Stimulated activated CD8-positive, alpha-beta memory T cell treated with anti-CD3 and anti-CD28 coated beads, Interleukin-12 subunit alpha, Interleukin-12 subunit beta, amount 100 ng/mL, for 1 hour (primary cell): ENCODE results near the gene FAM13A.

ENCODE experiments used
- DNase-seq: peaks from one replicate; pipeline ENCODE4 v3.0.0-alpha.2; 2020; ENCODE audit warnings: low read depth

The FAM13A gene

DNA sequence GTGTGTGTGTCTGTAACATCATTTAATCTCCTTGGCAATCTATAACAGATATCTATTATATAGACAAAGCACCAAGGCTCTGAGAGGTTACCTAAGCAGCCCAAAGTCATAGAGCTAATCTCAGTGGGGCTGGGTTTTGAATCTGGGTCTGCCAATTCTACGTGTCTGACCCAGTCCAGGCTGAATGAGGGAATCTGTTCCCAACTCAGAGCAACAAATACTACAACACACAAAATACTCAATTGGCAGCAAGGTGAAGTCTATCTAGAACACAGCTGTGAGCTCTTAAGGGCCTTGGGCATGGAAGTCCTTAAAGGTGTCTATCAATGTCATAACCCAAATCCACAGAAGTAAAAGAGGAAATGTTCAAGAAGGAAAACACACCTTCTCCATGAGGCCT lies 311.8 kb downstream of the FAM13A start:
- DNase-seq, result no peak

DNA sequence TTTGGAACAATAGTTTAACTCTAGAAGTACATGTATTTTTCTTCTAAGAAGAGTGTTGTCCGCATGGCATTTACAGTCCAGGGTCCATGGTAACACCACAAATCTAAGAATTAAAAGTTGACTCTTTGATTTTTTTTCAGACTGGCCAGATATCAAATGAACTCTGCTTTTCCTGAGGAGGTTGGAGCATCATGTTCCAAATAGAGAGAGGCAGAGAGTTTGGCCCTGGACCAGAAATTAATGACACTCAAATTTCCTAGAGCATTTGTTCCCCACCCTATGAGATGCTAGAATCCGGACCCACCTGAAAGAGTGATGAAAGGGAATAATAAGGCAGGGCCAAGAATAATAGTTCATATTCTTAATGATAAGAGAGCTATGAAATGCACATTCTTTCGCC lies 312.4 kb downstream of the FAM13A start:
- no peak for DNase-seq

DNA sequence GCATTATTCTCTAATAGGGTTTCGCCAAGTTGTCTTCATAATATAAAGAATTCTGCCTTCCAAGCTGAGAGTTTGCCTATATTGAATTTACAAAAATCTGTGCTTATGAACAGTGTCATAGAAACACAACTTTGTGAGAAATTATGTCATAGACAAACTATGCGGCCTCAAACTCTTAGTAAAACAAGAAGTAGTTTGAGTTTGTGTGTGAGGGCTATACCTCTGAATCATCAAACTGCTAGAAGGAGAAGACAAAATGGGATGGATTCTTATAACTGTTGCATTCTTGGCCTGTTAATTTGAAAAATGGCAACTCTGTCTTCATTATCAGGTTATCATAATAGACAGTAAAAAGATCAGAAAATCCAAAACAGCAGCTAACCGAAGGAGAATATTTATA lies 313.3 kb downstream of the FAM13A start:
- DNase-seq, result no peak

DNA sequence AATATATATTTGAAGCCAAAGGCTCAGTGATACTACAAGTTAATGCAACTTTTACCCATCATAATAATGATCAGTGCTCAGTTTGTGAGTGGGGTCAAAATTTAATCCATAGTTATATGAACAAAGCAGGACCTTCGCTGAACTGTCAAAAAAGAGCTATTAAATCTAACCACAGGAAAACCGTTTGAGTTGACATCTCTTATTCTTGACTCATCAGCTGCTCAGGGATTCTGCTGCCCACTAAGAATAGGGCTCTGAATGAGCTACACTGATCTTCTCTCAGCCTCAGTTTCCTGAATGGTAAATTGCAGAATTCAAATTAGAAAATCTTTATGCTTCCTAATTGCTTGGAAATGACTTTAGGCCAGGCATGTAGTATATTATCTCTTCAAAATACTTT lies 314.4 kb downstream of the FAM13A start:
- no peak for DNase-seq

DNA sequence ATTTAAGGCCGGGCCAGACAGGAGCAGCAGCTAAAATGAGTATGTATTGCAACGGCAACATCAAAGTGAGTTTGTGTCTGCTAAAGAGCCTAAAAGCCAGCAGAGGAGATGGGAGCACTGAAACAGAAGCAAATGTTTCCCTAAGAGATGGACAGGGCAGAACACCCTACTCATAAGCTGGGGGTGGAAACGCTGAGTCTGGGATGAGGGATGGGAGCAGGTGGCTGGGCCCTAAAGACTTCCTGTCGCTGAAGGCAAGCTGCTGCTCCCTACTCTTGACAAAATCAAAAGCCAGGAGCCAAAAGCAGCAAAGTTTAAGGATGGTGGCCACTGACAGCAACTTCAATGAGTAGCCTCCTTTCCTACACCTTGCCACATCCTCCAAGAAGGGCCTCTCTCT lies 318.8 kb downstream of the FAM13A start:
- DNase-seq, result no peak

DNA sequence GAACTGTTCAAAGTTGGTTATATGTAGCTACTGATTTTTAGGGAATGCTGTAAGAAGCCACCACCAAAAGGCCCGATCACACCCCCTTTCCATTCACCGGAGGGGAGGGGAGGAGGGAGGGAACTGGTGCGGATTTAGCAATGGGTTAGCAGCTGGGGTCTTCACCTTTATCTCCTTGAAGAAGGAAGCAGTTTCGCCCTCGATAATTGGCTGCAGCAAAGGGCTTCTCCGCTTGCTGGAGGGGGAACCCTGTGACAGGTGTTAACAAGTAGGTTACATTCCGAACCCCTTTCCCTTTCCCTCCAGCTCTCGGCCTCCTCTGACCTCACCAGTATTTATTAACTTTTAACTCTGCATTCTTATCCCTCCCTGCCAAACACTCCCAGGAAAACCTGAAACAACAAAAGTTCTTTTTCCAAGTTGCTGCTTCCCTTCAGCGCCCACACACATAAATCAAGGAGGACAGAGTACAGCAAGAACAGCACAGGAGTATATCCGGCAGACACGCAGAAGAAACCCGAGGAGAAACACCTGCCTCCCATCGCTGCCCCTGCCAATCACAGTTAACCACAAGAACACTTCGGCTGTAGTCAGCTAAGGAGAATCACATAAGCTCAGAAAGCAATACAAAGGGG lies 319.6 kb downstream of the FAM13A start:
- no peak for DNase-seq

DNA sequence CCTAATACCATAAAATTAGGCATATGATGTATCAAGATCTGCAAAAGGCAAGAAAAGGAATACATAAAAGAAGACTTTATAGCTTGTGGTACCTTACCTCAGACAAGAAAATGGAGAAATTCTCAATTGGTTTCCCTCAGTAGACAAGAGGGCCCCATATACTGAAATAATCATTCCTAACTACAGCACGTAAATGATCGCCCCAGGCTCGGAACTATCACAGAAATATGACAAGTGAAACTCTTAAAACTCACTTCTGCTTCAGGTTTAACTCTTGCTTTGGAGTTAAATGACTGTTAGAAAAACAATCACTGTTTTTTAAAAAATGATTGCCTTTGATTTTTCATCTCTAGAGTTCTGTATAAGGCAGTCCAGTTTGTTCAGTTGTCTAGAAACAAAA lies 320.7 kb downstream of the FAM13A start:
- DNase-seq, result no peak

DNA sequence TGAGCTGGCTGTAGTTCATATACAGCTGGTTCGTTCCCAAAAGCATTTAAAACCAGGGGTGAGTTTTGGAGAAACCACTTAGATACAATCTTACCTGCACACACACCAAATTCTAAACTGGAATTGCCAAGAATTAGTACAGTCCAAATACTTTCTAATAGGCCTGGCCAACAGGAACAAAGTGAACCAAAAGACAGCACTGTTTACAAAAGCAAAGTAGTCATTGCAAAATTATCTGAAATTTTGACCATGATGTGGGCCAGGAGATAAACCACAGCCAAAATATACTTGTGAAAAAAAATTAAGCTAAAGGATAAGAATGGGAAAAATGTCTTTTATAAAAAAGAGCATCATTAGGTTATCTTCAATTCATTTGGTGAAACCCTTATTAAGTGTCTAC lies 321.4 kb downstream of the FAM13A start:
- no peak for DNase-seq

DNA sequence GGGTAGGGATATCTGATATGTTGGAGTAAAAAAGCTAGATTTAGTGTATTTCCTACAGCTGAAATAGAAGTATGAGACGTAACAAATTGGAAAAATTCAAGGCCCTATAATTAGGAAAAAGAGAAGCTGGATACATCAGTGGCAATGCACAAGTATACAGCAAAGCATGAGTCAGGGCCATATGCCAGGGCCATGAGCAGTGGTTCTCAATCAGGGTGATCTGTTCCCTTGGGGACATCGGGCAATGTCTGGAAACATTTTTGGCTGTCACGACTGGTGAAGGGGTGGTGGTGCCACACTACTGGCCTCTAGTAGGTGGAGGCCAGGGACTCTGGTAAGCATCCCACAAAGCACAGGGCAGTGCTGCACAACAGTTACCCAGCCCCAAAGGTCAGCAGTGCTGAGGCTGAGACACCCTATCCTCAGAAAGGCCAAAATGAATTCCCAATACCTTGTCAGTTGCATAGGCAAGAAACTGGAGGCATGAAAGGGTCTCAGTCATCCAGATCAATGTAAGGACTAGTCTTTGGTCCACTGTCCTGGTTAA lies 322.5 kb downstream of the FAM13A start:
- DNase-seq, result no peak

DNA sequence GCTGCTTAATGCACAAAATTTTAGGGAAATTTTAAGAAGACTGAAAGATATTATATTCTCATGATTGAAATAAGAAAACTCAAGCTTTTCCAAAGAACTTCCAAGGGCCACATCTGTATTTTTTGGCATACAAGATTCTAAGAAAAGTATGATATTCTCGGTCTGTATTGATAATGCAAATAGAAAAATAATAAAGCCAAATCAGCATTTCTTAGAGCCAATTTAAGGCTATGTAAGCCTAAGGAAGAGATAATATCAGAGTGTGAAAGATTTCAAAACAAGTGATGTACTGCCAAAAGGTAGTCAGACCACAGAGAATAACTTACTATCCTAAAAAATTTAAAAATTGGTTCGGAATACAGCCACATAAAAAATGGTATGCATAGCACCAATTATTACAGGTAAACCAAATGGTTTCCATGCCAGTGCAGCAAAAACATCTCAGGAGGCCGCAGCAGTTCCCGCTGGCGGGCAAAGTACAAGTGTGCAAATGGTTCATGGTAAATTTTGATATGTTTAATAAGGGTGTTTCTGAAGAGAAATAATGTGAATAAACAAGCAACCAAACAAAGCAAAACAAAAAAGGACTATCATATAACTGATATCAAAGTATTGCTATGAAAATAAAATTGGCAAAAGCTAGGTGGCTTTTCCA lies 324.1 kb downstream of the FAM13A start:
- no peak for DNase-seq

DNA sequence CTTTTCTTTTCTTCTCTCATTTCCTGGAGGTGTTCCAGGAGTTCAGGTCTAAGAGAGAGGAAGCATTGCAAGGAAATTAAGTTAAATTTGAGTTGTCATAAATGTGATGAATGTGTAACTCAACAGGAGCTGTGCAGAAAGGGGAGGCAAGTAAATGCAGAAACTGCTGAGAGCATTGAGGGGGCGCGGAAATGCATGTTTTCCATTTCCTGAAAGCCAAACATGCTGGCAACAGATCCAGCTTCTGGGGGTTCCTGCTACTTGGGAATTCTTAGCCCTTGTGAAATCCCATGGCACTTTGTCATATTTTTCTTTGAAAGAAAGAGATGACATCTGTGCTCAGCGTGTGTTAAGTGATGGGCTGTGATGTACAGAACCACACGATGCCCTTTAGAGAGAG lies 325.6 kb downstream of the FAM13A start:
- DNase-seq, result no peak

DNA sequence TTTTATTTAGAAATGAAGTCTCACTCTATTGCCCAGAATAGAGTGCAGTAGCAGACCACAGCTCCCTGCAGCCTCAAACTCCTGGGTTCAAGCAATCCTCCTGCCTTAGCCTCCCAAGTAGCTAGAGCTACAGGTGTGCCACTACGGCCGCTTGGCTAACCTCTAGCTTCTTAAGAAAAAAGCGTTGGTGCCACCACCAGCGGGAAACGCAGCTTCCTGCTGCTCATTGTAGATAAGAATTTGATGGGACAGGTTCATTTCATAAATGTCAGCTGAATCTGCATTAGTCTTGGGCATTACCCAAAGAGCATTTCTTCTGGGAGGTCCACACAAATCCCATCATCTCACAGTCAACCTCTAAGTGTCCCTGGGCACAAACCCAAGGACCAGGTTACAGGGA lies 326.2 kb downstream of the FAM13A start:
- DNase-seq, result no peak

DNA sequence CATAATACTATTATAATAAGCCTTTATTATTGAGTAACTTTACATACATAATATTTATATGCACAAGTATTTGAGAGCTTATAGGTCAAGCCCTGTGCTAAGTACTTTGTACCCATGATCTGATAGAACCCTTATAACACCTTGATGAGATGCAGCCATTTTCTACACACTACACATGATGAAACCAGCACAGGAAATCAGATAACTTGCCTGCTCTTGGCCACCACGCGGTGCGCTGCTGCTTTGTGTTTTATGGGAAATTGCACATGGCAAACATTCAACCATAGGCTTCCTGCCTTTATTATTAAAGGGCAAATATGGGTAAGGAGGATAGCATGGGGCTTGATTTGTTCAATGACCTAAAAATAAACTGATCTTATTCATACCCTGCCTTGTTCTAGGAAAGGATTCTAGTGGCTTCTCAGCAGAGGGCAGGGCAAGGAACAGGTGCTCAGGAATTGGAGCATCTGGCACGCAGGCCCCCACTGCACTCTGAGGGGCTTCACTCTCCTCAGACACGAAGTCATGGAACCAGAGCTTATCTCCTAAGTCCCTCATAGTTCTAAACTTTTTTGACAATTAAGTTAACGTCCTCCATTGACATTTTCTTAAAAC lies 327.7 kb downstream of the FAM13A start:
- DNase-seq, result no peak

DNA sequence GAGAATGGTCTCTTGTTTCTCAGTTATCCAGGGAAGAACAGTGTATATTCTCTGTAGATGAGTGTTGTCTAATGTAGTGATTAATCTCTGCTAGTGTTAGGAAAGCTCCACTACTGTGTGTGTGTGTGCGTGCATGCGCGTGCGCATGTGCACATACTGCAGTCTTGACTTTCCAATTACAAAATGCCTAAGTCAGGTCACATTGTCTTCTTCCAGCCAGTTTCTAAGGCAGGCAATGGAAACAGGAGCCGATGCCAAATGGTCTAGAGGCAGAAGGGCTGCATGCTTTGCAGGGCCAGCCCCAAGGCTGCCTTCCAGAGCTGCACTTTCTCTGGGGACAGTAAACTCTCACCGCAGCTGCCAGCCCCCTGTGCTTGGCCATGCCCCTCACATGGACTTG lies 328.8 kb downstream of the FAM13A start:
- no peak for DNase-seq

DNA sequence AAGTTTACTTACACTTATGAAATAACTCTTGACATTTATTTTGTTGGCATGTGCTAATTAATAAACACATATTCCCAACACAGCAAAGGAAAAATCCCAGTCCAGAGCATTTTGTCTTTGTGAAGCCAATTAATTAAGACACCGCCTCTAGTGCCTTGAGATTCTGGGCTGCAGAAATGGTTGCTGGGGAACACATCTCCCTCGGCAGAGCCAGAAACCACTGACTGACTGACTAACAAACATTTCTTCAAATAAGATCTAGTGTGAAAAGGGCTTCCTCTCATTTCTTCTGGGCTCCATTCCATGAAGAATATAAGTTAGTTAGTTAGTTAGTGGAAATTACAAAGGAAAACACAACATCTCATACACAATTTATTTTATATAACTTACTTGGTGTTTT lies 331.0 kb downstream of the FAM13A start:
- no peak for DNase-seq

DNA sequence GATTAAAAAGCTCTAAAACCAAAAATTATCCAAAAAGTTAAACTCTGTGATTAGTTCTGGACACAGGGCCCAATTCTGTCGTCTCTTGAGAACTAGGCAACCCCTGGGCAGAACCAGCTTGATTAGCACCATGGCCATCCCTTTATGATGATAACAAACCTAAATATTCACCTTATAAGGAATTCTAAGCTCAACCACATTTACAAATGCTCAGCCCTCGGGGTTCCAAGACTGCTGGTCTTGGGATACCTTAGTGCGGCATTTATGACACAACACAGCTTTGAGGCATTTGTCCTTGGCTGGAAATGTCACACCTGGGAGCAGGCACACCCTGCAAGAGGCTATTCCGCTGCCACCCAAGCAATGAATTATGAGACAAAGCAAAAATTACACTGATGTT lies 331.8 kb downstream of the FAM13A start:
- no peak for DNase-seq

DNA sequence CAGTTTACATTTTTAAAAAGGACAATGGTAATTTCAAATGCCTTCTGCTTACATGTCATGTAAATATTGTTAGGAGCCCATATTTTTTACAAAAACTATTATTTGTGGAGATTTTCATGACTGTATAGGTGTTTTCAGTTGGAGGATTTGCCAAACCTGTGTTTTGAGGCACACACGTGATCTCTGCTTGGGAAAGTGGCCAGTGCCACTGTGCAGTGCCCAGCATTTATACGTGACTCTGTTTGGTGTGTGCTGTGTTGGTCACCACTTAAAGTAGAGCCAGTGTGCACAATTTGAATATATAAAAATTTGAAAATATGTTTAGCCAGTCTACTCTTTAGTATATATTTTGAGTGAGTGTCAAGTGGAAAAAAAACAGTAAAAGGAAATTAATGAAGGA lies 332.6 kb downstream of the FAM13A start:
- no peak for DNase-seq

DNA sequence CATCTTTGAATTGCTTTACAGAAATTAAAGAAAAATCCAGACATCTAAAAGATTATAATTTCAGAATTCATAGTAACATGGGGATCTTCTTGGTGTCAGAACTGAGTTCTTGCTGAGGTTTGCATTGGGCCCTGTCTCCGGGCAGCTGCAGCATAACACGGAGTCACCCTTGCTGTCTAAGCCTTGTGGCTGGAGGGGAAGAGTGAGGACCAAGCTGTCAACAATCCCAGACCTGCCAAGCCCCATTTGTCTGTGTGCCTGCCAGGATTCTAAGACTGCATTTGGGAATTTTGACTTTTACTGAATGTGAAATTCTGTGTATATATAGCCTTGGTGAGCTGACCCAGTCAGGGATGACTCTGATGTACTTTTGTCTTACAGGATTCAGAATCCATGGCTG lies 334.2 kb downstream of the FAM13A start:
- DNase-seq, result no peak

DNA sequence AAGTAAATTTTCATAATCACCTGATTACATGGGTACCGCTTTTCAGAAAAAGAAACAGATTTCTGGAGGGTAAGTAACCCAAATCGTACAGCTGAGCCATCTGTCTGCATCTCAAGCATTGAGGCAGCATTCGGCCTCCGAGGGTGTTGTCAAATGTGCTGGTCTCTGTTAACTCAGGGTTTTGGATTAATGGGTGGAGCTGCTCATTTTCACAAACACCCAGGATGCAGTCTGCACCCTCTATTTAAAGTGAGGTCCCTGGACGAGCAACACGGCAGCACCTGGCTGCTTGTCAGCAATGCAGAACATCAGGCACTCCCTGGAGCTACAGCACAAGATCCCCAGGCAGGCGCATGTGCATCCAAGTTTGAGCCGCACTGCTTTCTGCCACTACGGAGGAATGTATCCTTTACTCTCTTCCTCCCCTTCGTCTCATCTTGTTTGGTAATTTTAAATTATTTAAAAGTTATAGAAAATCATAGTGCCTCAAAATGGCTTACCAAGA lies 334.7 kb downstream of the FAM13A start:
- no peak for DNase-seq

DNA sequence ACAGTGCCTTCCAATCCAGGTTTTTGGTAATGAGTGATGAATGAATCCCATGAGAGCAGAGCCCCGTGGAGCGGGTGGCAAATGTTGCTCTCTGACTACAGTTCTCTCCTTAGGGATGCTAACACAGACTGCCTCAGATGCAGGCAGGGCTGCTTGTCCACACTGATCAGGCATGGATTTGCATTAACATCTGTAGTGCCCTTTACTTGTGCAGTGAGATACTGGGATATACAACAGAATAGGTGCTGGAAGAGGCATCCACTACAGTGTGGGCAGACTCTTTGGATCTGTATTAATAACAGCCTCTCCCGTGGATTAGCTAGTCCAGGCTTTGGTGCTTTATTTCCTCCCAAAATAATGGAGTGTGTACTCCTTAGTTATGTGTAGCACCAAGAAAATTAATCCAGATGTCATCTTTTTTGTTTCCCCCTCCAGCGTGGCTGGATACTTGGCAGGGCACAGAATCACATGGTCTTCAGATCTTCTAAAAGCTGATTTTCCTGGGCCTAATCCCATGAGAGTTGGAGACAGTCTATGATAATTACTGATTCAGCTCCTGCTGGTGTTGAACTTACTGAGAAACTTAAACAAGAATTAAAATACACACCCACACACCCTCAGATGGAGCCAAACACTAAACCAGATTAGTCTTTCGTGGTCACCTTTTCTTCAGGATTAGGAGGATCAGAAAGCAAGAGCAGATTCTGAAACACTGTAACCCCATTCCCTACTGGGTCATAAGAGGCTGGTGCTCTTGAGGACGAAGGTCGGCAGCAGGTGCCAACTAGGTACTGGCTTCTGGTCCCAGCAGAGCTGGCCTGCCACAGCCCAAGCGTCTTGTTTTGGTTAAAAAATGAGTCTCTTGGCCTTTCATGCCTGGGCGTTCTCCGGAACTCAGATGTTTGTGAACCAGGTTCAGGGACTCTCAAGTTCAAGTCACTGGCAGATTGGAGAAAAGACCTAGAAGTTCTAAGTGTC lies 336.2 kb downstream of the FAM13A start:
- no peak for DNase-seq

DNA sequence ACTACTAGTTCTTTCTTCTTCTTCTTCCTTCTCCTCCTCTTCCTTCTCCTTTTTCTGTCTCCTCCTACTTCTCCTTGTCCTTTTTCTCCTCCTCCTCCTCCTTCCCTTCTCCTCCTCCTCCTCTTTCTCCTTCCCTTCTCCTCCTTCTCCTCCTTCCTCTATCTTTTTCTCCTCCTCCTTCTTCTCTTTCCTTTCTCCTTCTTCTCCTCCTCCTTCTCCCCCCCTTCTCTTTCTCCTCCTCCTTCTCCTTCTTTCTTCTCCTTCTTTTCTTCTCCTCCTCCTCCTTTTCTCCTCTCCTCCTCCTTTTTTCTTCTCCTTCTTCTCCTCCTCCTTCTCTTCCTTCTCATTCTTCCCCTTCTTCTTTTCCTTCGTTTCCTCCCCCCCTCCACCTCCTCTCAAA lies 337.6 kb downstream of the FAM13A start:
- DNase-seq, result no peak

DNA sequence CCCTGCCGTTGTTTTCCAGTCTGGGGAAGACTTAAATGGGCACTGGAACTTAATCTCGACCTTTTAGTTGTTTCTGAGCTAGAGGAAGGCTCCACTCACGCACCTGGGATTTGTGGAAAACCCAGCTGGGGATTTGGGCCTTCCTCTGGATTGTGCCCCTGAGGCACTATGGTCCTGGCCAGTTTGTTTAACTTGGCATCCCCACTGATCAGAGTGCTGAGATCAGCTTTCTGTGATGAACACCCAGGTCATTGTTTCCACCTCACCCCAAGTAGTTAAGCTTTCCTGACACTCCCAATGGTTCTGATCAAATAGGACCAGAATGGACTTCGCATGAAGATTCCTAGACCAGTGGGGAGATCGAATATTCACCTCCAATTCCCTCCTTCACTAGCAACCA lies 338.9 kb downstream of the FAM13A start:
- DNase-seq, result no peak
